Neural crest cell (in vitro differentiated cells): ENCODE data around the gene DOLPP1. TPM values are rescaled to one million over a fixed set of nuclear protein-coding genes. Genes with fewer than 3 reads are reported as not detected.

Experiments
- DNase-seq: peaks from one replicate; pipeline ENCODE4 v3.0.0; 2021; ENCODE audit warnings: low read depth, mixed read lengths, low spot score
- H3K27ac Mint-ChIP-seq: one replicate; pipeline ENCODE4 v1.8.0; 2021; ENCODE audit warnings: mild to moderate bottlenecking, mixed read lengths; ENCODE audit not compliant: unreplicated experiment
- H3K27me3 Mint-ChIP-seq: 2 replicates; pipeline ENCODE4 v1.8.0; 2021; ENCODE audit warnings: low read depth, mild to moderate bottlenecking, mixed read lengths
- H3K36me3 Mint-ChIP-seq: 2 replicates; pipeline ENCODE4 v1.8.0; 2021; ENCODE audit warnings: low read depth, mild to moderate bottlenecking, mixed read lengths
- H3K4me1 Mint-ChIP-seq: 2 replicates; pipeline ENCODE4 v1.8.0; 2021; ENCODE audit warnings: mixed read lengths
- H3K4me3 Mint-ChIP-seq: one replicate; pipeline ENCODE4 v1.8.0; 2021; ENCODE audit warnings: mild to moderate bottlenecking, mixed read lengths
- H3K9me3 Mint-ChIP-seq: 2 replicates; pipeline ENCODE4 v1.8.0; 2021; ENCODE audit warnings: mixed read lengths
- CTCF ChIP-seq: fragments of 200-600 bp; sonication (generic); conservative IDR thresholded peaks from 2 replicates; pipeline ENCODE4 v1.5.0; 2021; ENCODE audit warnings: antibody characterized with exemption, mild to moderate bottlenecking
- total RNA-seq: library from RNA; stranded (reverse); gene quantifications from 2 replicates; pipeline ENCODE4 v1.2.1, GENCODE V29; 2021

The DOLPP1 gene
- total RNA-seq, 1 donor from 2014 or later, result 43.1 TPM

DNA sequence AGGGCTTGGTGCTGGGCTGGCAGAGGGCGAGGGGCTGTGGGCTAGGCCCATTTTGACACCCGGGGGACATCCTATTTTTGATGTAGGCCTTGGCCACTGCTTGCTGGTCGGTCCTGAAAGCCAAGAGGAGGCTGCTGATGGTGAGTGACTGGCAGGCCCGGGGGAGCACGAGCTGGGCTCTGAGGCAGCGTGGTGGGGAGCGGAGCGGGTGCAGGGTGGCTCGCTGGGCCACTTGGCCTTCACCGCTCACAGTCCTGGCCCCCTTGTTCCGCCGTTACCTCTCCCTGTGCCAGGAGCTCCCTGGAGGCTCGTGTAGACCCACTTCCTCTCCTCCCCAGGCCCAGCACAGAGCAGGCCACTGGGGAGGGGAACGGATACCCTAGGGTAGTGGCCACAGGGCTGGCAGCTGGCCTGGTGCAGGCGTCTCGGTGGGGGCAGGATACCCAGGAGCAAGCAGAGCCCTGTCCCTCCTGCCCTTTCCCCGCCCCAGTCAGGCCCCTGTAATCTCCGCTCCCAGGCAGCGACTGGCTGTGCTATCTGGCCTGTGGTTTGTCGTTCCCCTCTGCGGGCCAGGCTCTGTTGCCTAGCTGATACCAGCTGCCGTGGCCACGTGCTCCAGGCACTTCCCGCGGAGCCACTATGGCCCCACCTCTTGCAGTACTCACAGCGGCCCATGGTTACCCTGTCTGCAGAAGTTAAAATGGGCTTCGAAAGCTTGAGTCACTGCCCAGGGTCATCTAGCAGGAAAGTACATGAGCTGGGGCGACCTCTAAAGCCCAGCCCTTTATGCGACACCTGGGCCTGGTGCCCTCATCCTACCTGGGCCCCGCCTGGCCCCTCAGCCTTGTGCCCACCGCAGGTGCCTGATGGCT lies 11.7 kb upstream of the DOLPP1 start:
- Mint-ChIP-seq H3K36me3 (peaks cover 3% of the 10 kb centered on the region), H3K27me3 (no peaks in the 10 kb centered on the region), H3K4me3 (no peak overlapping the region), H3K9me3 (no peaks in the 10 kb centered on the region), H3K4me1 (peaks cover 4% of the 10 kb centered on the region), H3K27ac (no peak overlapping the region)
- no peak for DNase-seq
- no peak for TF ChIP-seq CTCF

DNA sequence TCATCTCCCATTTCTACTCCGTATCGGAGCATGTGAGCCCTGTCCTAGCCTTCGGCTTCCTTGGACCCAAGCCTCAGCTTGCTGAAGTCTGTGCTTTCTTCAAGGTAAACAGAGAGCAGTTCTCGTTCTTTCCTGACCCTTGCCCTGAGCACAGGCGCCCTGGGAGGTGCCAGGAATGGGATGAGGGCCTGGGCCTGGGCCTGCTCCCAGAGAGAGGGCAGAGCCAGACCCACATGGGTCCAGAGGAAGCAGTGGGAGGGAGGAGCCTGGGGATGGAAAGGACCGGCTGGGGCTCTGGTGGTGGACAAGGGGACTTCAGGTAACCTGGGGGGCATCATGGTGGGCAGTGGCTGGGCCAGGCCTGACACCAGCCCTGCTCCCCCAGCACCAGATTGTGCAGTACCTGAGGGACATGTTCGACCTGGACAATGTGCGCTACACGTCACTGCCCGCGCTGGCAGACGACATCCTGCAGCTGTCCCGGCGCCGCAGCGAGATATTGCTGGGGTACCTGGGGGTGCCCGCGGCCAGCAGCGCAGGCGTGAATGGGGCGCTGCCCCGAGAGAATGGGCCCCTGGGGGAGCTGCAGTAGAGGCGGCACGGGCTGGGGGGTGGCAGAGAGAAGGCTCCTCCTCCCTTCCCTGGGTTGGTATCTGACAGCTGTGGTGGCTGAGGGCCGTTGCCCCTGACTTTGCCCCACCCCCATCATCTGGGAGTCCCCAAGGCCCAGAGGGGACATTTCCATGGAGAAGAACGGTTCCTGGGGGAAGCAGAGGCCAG lies 10.9 kb upstream of the DOLPP1 start:
- no peaks in the 10 kb centered on the region for H3K27me3 Mint-ChIP-seq
- H3K4me3 Mint-ChIP-seq, result no peak overlapping the region
- H3K36me3 Mint-ChIP-seq, result peaks cover 3% of the 10 kb centered on the region
- H3K27ac Mint-ChIP-seq, result no peak overlapping the region
- no peaks in the 10 kb centered on the region for H3K9me3 Mint-ChIP-seq
- no peak for TF ChIP-seq CTCF
- peaks cover 4% of the 10 kb centered on the region for H3K4me1 Mint-ChIP-seq
- DNase-seq, result no peak

DNA sequence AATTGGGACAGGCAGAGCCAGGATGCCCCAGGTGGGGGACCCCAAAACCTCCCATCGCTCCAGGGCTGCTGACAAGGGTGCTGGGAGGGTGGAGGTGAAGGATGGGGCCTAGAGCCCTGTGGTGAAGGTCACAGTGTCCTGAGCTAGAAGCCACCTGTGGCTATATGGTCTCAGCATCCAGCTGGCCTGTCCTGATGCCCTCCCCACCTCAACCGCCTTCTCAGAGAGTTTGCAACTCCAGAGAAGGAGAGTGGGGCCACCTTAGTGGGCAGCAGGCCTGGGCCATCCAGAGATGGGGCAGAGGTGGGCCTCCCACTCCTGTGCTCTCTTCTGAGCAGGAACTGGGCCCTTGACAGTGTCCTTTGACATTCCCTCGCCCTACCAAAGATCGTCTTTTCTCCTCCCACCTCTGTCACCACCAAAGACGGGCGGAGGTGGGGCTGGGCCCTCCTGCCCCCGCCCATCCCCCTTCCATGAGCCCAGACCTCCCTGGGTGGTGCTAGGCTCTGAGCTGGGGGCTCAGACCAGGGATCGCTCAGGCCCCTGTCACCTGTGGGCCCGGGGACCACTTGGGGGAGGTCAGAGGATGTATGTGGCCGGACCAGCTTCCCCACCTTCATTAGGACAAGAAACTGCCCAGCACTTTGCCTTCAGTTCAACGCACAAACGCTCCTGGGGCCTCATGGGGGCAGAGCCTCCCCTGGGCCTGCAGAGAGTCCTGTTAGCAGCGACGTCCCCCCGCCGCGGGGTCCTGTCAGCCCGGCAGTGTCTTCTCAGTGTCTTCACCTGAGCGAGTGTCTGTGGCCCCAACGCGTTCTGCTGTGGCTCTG lies 10.0 kb upstream of the DOLPP1 start:
- no peak overlapping the region for H3K27ac Mint-ChIP-seq
- no peak for TF ChIP-seq CTCF
- no peak overlapping the region for H3K4me3 Mint-ChIP-seq
- H3K9me3 Mint-ChIP-seq, result no peaks in the 10 kb centered on the region
- no peak for DNase-seq
- peaks cover 4% of the 10 kb centered on the region for H3K4me1 Mint-ChIP-seq
- H3K36me3 Mint-ChIP-seq, result peaks cover under 1% of the 10 kb centered on the region
- no peaks in the 10 kb centered on the region for H3K27me3 Mint-ChIP-seq

DNA sequence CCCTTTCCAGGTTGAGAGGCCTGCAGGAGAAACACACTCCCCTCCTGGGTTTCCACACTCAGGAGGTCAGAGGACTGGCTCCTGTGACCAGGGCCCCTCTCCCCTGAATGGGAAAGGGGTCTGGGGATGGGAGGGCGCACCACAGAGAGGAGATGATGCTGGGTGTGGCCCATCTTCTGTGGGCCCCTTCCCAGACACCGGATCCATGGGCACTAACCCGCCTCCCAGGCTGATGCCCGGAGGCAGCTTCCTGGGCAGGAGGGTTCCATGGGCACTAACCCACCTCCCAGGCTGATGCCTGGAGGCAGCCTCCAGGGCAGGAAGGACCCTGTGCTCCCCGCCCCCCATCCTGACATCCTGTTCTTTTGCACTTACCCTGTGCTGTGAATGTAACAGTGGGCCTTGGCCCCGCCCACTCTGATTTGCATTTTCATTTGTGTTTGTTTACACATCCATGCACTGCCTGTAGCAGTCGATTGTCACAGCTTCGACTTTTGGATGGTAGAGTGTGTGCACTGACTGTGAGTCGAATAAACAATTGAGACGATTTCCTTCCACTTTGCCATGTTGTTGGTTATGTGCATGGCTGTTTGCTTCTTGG lies 9.3 kb upstream of the DOLPP1 start:
- no peak for DNase-seq
- Mint-ChIP-seq H3K36me3 (no peaks in the 10 kb centered on the region), H3K27ac (no peak overlapping the region), H3K27me3 (no peaks in the 10 kb centered on the region), H3K9me3 (no peaks in the 10 kb centered on the region), H3K4me3 (no peak overlapping the region), H3K4me1 (peaks cover 4% of the 10 kb centered on the region)
- TF ChIP-seq CTCF, result no peak

DNA sequence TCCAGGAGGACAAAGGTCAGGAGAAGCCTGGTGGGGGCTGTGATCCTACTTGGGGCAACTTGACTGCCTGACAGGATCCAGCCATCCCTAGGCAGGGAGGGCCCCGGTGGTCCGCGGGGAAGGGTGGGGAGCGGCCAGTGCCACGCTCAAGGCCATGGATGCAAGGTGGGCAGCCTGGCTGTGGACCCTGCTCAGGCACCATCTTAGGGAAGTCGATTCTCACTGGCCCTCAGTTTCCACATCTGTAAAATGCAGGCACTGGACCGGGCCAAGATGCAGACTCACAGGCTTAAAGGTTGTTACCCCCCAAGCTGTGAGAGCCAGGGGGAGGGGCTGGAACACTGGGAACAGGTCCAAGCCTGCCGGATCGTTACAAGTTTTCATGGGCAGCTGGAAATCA lies 8.7 kb upstream of the DOLPP1 start:
- no peaks in the 10 kb centered on the region for H3K36me3 Mint-ChIP-seq
- H3K4me3 Mint-ChIP-seq, result no peak overlapping the region
- H3K27ac Mint-ChIP-seq, result no peak overlapping the region

More for the DNA sequence above, 8.7 kb upstream of the DOLPP1 start:
- DNase-seq, result no peak
- no peaks in the 10 kb centered on the region for H3K27me3 Mint-ChIP-seq
- TF ChIP-seq CTCF, result no peak
- no peaks in the 10 kb centered on the region for H3K9me3 Mint-ChIP-seq
- H3K4me1 Mint-ChIP-seq, result peaks cover 4% of the 10 kb centered on the region
